NCI-H524 treated with DMSO at 0.1 percent for 48 hours (cell line): ENCODE measurements around the gene PLEKHM2.

Experiments used
- DNase-seq: peaks from one replicate; lab custom pipeline; 2025; lab: John Stamatoyannopoulos, UW

PLEKHM2 gene

GRCh38 chr1:15726508-15726907 is 42.4 kb downstream of the PLEKHM2 start:
- DNase-seq: no peak

DNA sequence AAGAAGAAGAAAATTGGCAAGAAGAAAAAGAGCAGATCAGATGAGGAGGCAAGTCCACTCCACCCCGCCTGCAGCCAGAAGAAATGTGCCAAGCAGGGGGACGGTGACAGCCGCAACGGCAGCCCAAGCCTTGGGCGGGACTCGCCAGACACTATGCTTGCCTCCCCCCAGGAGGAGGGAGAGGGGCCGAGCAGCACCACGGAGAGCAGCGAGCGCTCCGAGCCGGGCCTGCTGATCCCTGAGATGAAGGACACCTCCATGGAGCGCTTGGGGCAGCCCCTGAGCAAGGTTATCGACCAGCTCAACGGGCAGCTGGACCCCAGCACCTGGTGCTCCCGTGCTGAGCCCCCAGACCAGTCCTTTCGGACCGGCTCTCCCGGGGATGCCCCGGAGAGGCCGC is 42.9 kb downstream of the PLEKHM2 start:
- no peak for DNase-seq

GRCh38 chr1:15727424-15727823 is 43.3 kb downstream of the PLEKHM2 start:
- DNase-seq: no peak

- DNase-seq: no peak
Measured at GRCh38 chr1:15727866-15728534, 43.9 kb downstream of the PLEKHM2 start.

- DNase-seq: no peak
Measured at GRCh38 chr1:15728937-15729657, 45.0 kb downstream of the PLEKHM2 start.

DNA sequence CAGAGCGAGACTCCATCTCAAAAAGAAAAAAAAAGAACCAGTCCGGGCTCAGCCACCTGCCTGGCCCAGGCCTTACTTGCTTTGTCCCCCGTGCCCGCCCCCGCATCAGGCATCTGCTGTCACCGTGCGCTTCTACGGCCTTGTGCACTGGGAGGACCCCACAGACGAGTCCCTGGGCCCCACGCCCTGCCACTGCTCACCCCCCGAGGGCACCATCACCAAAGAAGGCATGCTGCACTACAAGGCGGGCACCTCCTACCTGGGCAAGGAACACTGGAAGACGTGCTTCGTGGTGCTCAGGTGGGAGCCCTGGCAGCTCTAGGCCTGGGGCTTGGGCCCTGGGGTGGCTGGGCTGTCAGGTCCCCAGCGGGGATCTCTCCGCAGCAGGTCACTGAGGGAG is 46.3 kb downstream of the PLEKHM2 start:
- DNase-seq: no peak

GRCh38 chr1:15730936-15731335 is 46.8 kb downstream of the PLEKHM2 start:
- DNase-seq: no peak

DNA sequence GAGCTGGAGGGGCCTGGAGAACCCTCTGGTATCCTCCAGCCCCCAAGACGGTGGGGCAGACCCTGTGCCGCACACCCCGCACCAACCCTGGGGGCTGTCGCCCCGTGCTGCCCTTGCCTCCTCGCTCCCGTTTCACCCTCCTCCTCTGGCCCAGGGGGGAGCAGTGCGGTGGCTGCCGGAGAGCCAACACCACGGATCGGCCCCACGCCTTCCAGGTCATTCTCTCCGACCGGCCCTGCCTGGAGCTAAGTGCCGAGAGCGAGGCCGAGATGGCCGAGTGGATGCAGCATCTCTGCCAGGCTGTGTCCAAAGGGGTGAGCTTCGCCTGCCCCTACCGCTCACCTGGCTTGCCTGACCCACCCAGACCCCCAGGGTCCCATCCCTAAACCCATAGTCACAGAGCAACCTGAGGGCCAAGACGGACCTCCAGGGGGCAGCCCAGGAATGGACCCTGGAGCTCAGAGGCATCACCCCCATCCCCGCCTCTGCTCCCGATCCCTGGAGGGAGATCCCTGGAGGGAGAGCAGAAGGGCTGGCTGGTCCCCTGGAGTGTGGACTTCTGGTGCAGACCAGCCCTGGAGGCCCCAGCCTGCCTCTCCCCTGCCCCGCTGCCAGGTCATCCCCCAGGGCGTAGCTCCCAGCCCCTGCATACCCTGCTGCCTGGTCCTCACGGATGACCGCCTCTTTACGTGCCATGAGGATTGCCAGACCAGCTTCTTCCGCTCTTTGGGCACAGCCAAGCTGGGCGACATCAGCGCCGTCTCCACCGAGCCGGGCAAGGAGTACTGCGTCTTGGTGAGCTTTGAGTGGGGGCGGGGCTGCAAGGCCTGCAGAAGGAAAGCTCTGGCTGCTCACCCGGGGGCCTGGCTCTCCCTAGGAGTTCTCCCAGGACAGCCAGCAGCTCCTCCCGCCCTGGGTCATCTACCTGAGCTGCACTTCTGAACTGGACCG is 47.9 kb downstream of the PLEKHM2 start:
- no peak for DNase-seq

DNA sequence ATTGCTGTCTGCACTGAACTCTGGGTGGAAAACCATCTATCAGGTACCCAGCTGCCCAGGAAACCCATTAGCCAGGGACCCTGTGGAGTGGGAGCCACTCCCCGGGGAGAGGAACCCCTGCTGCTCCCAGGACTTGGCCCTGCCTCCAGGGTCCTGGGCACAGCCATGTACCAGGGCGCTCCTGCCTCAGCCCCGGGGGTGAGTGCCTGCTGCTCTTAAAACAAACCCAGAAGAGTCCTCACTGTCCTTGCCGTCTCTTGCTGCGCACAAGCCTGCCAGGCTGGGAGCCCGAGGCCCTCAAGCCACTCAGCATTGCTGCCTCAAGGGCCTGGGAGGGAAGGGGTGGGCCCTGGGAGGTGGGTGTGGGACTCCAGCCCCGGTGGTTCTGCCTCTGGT is 48.6 kb downstream of the PLEKHM2 start:
- DNase-seq: no peak

DNA sequence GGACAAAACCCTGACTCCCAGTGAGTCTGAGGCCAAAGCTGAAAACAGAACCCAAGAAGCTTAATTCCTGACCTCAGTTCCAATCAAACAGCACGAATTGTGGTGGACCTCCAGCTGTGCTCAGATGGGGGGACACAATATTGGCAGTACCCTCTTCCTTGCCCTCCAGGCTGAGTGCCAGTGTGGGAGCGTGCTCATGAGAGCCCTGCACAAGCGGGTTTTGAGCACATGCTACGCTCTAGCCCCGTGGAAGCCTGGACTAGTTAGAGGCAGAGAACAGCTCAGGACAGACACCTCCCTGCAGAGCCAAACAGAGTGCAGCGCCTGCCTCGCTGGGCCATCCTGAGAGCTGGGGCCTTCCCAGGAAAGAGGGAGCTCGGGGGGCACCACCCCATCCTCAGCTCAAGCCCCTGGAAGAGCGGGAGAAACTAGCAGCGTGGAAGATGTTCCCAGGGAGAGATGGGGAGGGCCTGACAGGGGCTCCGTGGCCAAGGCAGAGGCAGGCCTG is 49.2 kb downstream of the PLEKHM2 start:
- DNase-seq: no peak

GRCh38 chr1:15733726-15734226 is 49.7 kb downstream of the PLEKHM2 start:
- DNase-seq: no peak

DNA sequence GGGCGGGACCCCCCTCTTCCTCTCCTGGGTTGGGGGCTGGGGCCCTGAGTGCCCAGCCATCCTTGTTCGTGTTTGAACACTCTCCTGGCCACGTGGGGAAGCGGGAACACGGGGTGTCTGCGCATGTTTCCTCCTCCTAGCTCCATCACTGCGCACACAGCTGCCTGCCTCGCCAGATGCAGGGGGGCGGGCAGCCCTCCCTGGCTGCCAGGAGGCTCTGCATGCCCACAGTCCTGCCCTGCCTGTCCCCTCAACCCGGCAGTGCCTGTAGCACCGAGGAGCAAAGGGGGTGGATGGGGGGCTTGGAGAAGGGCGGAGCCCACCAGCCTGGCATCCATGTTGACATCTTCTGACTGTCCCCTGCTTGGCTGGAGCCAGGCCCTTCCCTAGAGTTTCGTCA is 50.2 kb downstream of the PLEKHM2 start:
- DNase-seq: no peak

- DNase-seq: no peak
Measured at GRCh38 chr1:15734901-15735300, 50.8 kb downstream of the PLEKHM2 start.

GRCh38 chr1:15735304-15736037 is 51.4 kb downstream of the PLEKHM2 start:
- no peak for DNase-seq

- DNase-seq: no peak
Measured at GRCh38 chr1:15736038-15736891, 52.1 kb downstream of the PLEKHM2 start, which contains the start of gene SLC25A34. Gene SLC25A34 (plus strand): TSS chr1:15736258. CDS start chr1:15736486, 228 bp downstream.

- no peak for DNase-seq
Measured at GRCh38 chr1:15736892-15737261, 52.8 kb downstream of the PLEKHM2 start.

DNA sequence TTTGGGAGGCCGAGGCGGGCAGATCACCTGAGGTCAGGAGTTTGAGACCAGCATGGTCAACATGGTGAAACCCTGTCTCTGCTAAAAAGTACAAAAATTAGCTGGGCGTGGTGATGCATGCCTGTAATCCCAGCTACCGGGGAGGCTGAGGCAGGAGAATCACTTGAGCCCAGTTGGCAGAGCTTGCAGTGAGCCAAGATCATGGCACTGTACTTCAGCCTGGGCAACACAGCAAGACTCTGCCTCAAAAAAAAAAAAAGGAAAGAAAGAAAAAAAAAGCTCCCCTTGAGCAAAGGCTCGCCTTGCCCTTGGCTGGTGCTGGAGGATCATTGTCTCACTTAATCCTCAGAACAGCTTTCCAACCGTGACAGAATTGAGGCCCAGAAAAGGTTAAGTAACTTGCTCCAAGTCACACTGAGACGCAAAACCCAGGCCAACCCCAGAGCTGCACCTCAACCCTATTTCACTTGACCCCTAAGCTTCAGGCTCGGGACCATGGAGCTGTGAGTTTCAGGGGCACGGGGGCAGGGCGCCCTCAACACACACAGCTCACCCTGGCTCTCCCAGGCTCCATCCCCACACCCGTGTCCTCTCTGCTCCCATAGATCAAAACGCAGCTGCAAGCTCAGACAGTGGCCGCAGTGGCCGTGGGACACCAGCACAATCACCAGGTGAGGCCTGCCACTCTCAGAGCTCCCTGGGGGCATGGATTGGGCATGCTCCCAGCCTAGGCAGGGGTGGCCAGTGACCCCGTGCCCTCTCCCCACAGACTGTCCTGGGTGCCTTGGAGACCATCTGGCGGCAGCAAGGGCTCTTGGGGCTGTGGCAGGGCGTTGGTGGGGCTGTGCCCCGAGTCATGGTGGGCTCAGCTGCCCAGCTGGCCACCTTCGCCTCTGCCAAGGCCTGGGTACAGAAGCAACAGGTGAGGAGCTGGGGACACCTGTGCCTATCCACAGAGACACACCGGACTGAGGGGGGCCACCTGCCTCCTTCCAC is 53.5 kb downstream of the PLEKHM2 start:
- DNase-seq: no peak

GRCh38 chr1:15738416-15739113 is 54.4 kb downstream of the PLEKHM2 start:
- DNase-seq: no peak

DNA sequence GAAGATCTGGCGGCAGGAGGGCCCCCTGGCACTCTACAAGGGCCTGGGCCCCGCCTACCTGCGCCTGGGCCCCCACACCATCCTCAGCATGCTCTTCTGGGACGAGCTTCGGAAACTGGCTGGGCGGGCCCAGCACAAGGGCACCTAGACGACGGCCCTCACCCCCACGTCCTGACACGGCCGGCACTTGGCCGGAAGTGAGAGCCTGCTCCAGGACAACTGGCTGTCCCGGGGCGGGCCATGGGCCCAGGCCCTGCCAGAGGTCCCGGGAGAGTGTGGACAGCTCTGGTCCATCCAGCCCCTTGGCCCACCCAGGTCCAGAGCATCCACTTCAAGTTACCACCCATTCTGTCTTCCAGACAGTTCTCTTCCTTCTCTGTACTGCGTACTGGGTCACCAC is 55.1 kb downstream of the PLEKHM2 start:
- DNase-seq: no peak
